ENCODE data around the gene PLCB4.

Gene PLCB4

GRCh38 chr20:9506964-9507369 lies 438.1 kb downstream of the PLCB4 start:
- H3K9me3 Mint-ChIP-seq, result no peaks in the 10 kb centered on the region
- no peak overlapping the region for H3K27ac Mint-ChIP-seq
- H3K36me3 Mint-ChIP-seq (ENCODE audit: low read depth), result no peaks in the 10 kb centered on the region
- peaks cover 43% of the 10 kb centered on the region for H3K27me3 Mint-ChIP-seq (ENCODE audit: low read depth)
- no peak overlapping the region for H3K4me3 Mint-ChIP-seq
- H3K4me1 Mint-ChIP-seq (ENCODE audit: low read depth), result no peaks in the 10 kb centered on the region

GRCh38 chr20:9507544-9508239 lies 438.8 kb downstream of the PLCB4 start:
- no peaks in the 10 kb centered on the region for H3K9me3 Mint-ChIP-seq
- H3K27ac Mint-ChIP-seq, result no peak overlapping the region
- peaks cover 46% of the 10 kb centered on the region for H3K27me3 Mint-ChIP-seq (ENCODE audit: low read depth)
- no peaks in the 10 kb centered on the region for H3K36me3 Mint-ChIP-seq (ENCODE audit: low read depth)
- no peak overlapping the region for H3K4me3 Mint-ChIP-seq
- H3K4me1 Mint-ChIP-seq (ENCODE audit: low read depth), result no peaks in the 10 kb centered on the region

GRCh38 chr20:9508240-9508661 lies 439.4 kb downstream of the PLCB4 start:
- H3K4me3 Mint-ChIP-seq, result no peak overlapping the region
- peaks cover 50% of the 10 kb centered on the region for H3K27me3 Mint-ChIP-seq (ENCODE audit: low read depth)
- no peaks in the 10 kb centered on the region for H3K9me3 Mint-ChIP-seq
- H3K4me1 Mint-ChIP-seq (ENCODE audit: low read depth), result no peaks in the 10 kb centered on the region
- no peak overlapping the region for H3K27ac Mint-ChIP-seq
- no peaks in the 10 kb centered on the region for H3K36me3 Mint-ChIP-seq (ENCODE audit: low read depth)

GRCh38 chr20:9508696-9509178 lies 439.9 kb downstream of the PLCB4 start:
- Mint-ChIP-seq H3K4me3 (no peak overlapping the region), H3K4me1 (ENCODE audit: low read depth) (no peaks in the 10 kb centered on the region), H3K36me3 (ENCODE audit: low read depth) (no peaks in the 10 kb centered on the region), H3K27me3 (ENCODE audit: low read depth) (peaks cover 51% of the 10 kb centered on the region), H3K27ac (no peak overlapping the region), H3K9me3 (no peaks in the 10 kb centered on the region)

- Mint-ChIP-seq H3K27ac (no peak overlapping the region), H3K4me3 (no peak overlapping the region), H3K27me3 (ENCODE audit: low read depth) (peaks cover 56% of the 10 kb centered on the region), H3K36me3 (ENCODE audit: low read depth) (no peaks in the 10 kb centered on the region), H3K9me3 (no peaks in the 10 kb centered on the region), H3K4me1 (ENCODE audit: low read depth) (no peaks in the 10 kb centered on the region)
Measured at GRCh38 chr20:9509246-9509645, 440.4 kb downstream of the PLCB4 start.

- Mint-ChIP-seq H3K9me3 (no peaks in the 10 kb centered on the region), H3K4me1 (ENCODE audit: low read depth) (no peaks in the 10 kb centered on the region), H3K27ac (no peak overlapping the region), H3K27me3 (ENCODE audit: low read depth) (peaks cover 68% of the 10 kb centered on the region), H3K36me3 (ENCODE audit: low read depth) (no peaks in the 10 kb centered on the region), H3K4me3 (no peak overlapping the region)
Measured at GRCh38 chr20:9510911-9511310, 442.0 kb downstream of the PLCB4 start.

- H3K4me3 Mint-ChIP-seq, result no peak overlapping the region
- no peaks in the 10 kb centered on the region for H3K9me3 Mint-ChIP-seq
- peaks cover 78% of the 10 kb centered on the region for H3K27me3 Mint-ChIP-seq (ENCODE audit: low read depth)
- H3K36me3 Mint-ChIP-seq (ENCODE audit: low read depth), result no peaks in the 10 kb centered on the region
- H3K4me1 Mint-ChIP-seq (ENCODE audit: low read depth), result no peaks in the 10 kb centered on the region
- H3K27ac Mint-ChIP-seq, result no peak overlapping the region
Measured at GRCh38 chr20:9514072-9514460, 445.2 kb downstream of the PLCB4 start.

- Mint-ChIP-seq H3K27ac (no peak within 1 kb of the TSS), H3K4me1 (ENCODE audit: low read depth) (no peaks in the 10 kb centered on the region), H3K4me3 (no peak within 1 kb of the TSS), H3K9me3 (no peaks in the 10 kb centered on the region), H3K27me3 (ENCODE audit: low read depth) (peaks cover 73% of the 10 kb centered on the region), H3K36me3 (ENCODE audit: low read depth) (no peaks in the 10 kb centered on the region)
Measured at GRCh38 chr20:9514461-9515213, 445.8 kb downstream of the PLCB4 start, which contains the start of gene LAMP5. LAMP5 (plus strand) TSS chr20:9514590; CDS start chr20:9514853, 263 bp downstream.

GRCh38 chr20:9515214-9515585 lies 446.3 kb downstream of the PLCB4 start:
- Mint-ChIP-seq H3K27me3 (ENCODE audit: low read depth) (peaks cover 67% of the 10 kb centered on the region), H3K4me3 (no peak overlapping the region), H3K27ac (no peak overlapping the region), H3K4me1 (ENCODE audit: low read depth) (no peaks in the 10 kb centered on the region), H3K9me3 (no peaks in the 10 kb centered on the region), H3K36me3 (ENCODE audit: low read depth) (no peaks in the 10 kb centered on the region)

- Mint-ChIP-seq H3K9me3 (no peaks in the 10 kb centered on the region), H3K4me3 (no peak overlapping the region), H3K27ac (no peak overlapping the region), H3K27me3 (ENCODE audit: low read depth) (peaks cover 65% of the 10 kb centered on the region), H3K36me3 (ENCODE audit: low read depth) (no peaks in the 10 kb centered on the region), H3K4me1 (ENCODE audit: low read depth) (no peaks in the 10 kb centered on the region)
Measured at GRCh38 chr20:9515741-9516233, 446.9 kb downstream of the PLCB4 start.

- Mint-ChIP-seq H3K4me1 (ENCODE audit: low read depth) (no peaks in the 10 kb centered on the region), H3K9me3 (no peaks in the 10 kb centered on the region), H3K36me3 (ENCODE audit: low read depth) (no peaks in the 10 kb centered on the region), H3K4me3 (no peak overlapping the region), H3K27ac (no peak overlapping the region), H3K27me3 (ENCODE audit: low read depth) (peaks cover 64% of the 10 kb centered on the region)
Measured at GRCh38 chr20:9516234-9516871, 447.5 kb downstream of the PLCB4 start.

GRCh38 chr20:9517297-9518162 lies 448.6 kb downstream of the PLCB4 start:
- peaks cover 58% of the 10 kb centered on the region for H3K27me3 Mint-ChIP-seq (ENCODE audit: low read depth)
- H3K4me1 Mint-ChIP-seq (ENCODE audit: low read depth), result no peaks in the 10 kb centered on the region
- H3K9me3 Mint-ChIP-seq, result no peaks in the 10 kb centered on the region
- H3K27ac Mint-ChIP-seq, result no peak overlapping the region
- H3K4me3 Mint-ChIP-seq, result no peak overlapping the region
- no peaks in the 10 kb centered on the region for H3K36me3 Mint-ChIP-seq (ENCODE audit: low read depth)

- no peak overlapping the region for H3K27ac Mint-ChIP-seq
- H3K4me3 Mint-ChIP-seq, result no peak overlapping the region
- H3K36me3 Mint-ChIP-seq (ENCODE audit: low read depth), result no peaks in the 10 kb centered on the region
- peaks cover 52% of the 10 kb centered on the region for H3K27me3 Mint-ChIP-seq (ENCODE audit: low read depth)
- no peaks in the 10 kb centered on the region for H3K4me1 Mint-ChIP-seq (ENCODE audit: low read depth)
- no peaks in the 10 kb centered on the region for H3K9me3 Mint-ChIP-seq
Measured at GRCh38 chr20:9518576-9519175, 449.8 kb downstream of the PLCB4 start.

- no peak overlapping the region for H3K4me3 Mint-ChIP-seq
- H3K27me3 Mint-ChIP-seq (ENCODE audit: low read depth), result peaks cover 38% of the 10 kb centered on the region
- no peaks in the 10 kb centered on the region for H3K9me3 Mint-ChIP-seq
- H3K36me3 Mint-ChIP-seq (ENCODE audit: low read depth), result no peaks in the 10 kb centered on the region
- no peak overlapping the region for H3K27ac Mint-ChIP-seq
- H3K4me1 Mint-ChIP-seq (ENCODE audit: low read depth), result no peaks in the 10 kb centered on the region
Measured at GRCh38 chr20:9520086-9520485, 451.2 kb downstream of the PLCB4 start.
